GM23338 (cell line): ENCODE data around the gene VAPA. TPM values are rescaled to one million over a fixed set of nuclear protein-coding genes. Genes with fewer than 3 reads are reported as not detected.

Experiments used
- ATAC-seq: fragments of 200-7000 bp; cut with Tn5 transposase; 3 replicates; pipeline ENCODE4 v1.9.1; 2020
- DNase-seq: peaks from one replicate; pipeline ENCODE4 v3.0.0-alpha.2; 2015; ENCODE audit warnings: low spot score
- H2AFZ ChIP-seq: fragments of 200-600 bp; sonication (generic); 2 replicates; pipeline ENCODE4 v1.8.0; 2016; ENCODE audit warnings: antibody characterized with exemption, mild to moderate bottlenecking, moderate library complexity
- H3F3A ChIP-seq: fragments of 200-600 bp; sonication (generic); replicated peaks from 2 replicates; pipeline ENCODE4 v1.8.0; 2017; ENCODE audit warnings: antibody characterized with exemption, mixed run types, low read depth
- H3K27ac ChIP-seq: fragments of 200-600 bp; sonication (generic); 2 replicates; pipeline ENCODE4 v1.6.1; 2016; ENCODE audit warnings: low read depth
- H3K27me3 ChIP-seq: fragments of 200-600 bp; sonication (generic); 2 replicates; pipeline ENCODE4 v1.8.0; 2016; ENCODE audit warnings: mild to moderate bottlenecking, mixed run types, moderate library complexity; ENCODE audit not compliant: insufficient read depth
- H3K36me3 ChIP-seq: fragments of 200-600 bp; sonication (generic); 2 replicates; pipeline ENCODE4 v1.8.0; 2016; ENCODE audit warnings: mild to moderate bottlenecking; ENCODE audit not compliant: insufficient read depth
- H3K4me1 ChIP-seq: fragments of 200-600 bp; sonication (generic); 2 replicates; pipeline ENCODE4 v1.8.0; 2016; ENCODE audit warnings: mild to moderate bottlenecking, moderate library complexity; ENCODE audit not compliant: insufficient read depth
- H3K4me2 ChIP-seq: fragments of 200-600 bp; sonication (generic); 2 replicates; pipeline ENCODE4 v1.7.1; 2017; ENCODE audit warnings: mixed run types
- H3K4me3 ChIP-seq: fragments of 200-600 bp; sonication (generic); 2 replicates; pipeline ENCODE4 v1.6.1; 2016; ENCODE audit warnings: mixed run types
- H3K79me2 ChIP-seq: fragments of 200-600 bp; sonication (generic); replicated peaks from 2 replicates; pipeline ENCODE4 v1.8.0; 2017; ENCODE audit warnings: mild to moderate bottlenecking; ENCODE audit not compliant: insufficient read depth
- H3K9me2 ChIP-seq: fragments of 200-600 bp; sonication (generic); 2 replicates; pipeline ENCODE4 v1.8.0; 2017; ENCODE audit not compliant: insufficient read depth
- H4K20me1 ChIP-seq: fragments of 200-600 bp; sonication (generic); replicated peaks from 2 replicates; pipeline ENCODE4 v1.8.0; 2017; ENCODE audit warnings: mild to moderate bottlenecking; ENCODE audit not compliant: insufficient read depth
- H3K27ac Mint-ChIP-seq: 2 replicates; pipeline ENCODE4 v1.8.0; 2020; ENCODE audit warnings: inconsistent platforms, mild to moderate bottlenecking, moderate library complexity, mixed read lengths
- H3K27me3 Mint-ChIP-seq: 3 replicates; pipeline ENCODE4 v1.8.0; 2022; ENCODE audit warnings: low read depth, mild to moderate bottlenecking, moderate library complexity, mixed read lengths, inconsistent platforms; ENCODE audit not compliant: insufficient read depth, poor library complexity
- H3K36me3 Mint-ChIP-seq: 3 replicates; pipeline ENCODE4 v1.8.0; 2021; ENCODE audit warnings: low read depth, mild to moderate bottlenecking, inconsistent platforms, moderate library complexity, mixed read lengths
- H3K4me1 Mint-ChIP-seq: 3 replicates; pipeline ENCODE4 v1.8.0; 2020; ENCODE audit warnings: mild to moderate bottlenecking, inconsistent platforms, mixed read lengths
- H3K4me3 Mint-ChIP-seq: 3 replicates; pipeline ENCODE4 v1.8.0; 2021; ENCODE audit warnings: moderate library complexity, mild to moderate bottlenecking, inconsistent platforms, mixed read lengths
- H3K9me3 Mint-ChIP-seq: 3 replicates; pipeline ENCODE4 v1.8.0; 2020; ENCODE audit warnings: moderate library complexity, mild to moderate bottlenecking, inconsistent platforms, mixed read lengths
- CREB1 ChIP-seq: fragments of 250-450 bp; sonication (Bioruptor Pico); IDR thresholded peaks from 2 replicates; pipeline ENCODE4 v1.5.0; 2020; ENCODE audit warnings: low read depth, mild to moderate bottlenecking, moderate library complexity
- CTCF ChIP-seq, 2 experiments: fragments of 200-600 bp in 1 of 2; sonication (generic) in 1 of 2; conservative IDR thresholded peaks; 2 replicates each; pipeline versions ENCODE4 v1.5.1 to v1.6.1; 2016 to 2017; ENCODE audit warnings: antibody characterized with exemption in 2 of 2, low read depth in 2 of 2, mild to moderate bottlenecking in 2 of 2, moderate library complexity in 1 of 2
- EZH2 ChIP-seq: fragments of 200-600 bp; sonication (generic); IDR thresholded peaks from one replicate; pipeline ENCODE4 v1.8.0; 2017; ENCODE audit warnings: antibody characterized with exemption, mild to moderate bottlenecking, low read depth; ENCODE audit not compliant: unreplicated experiment
- EZH2phosphoT487 ChIP-seq: fragments of 200-600 bp; sonication (generic); IDR thresholded peaks from one replicate; pipeline ENCODE4 v1.8.1; 2018; ENCODE audit warnings: antibody characterized with exemption; ENCODE audit not compliant: unreplicated experiment
- JUNB ChIP-seq: IDR thresholded peaks from one replicate; pipeline ENCODE4 v1.6.1; 2016; ENCODE audit warnings: antibody characterized with exemption; ENCODE audit not compliant: unreplicated experiment
- NANOG ChIP-seq: IDR thresholded peaks from 2 replicates; pipeline ENCODE4 v1.6.1; 2016; ENCODE audit warnings: antibody characterized with exemption, borderline replicate concordance
- REST ChIP-seq: IDR thresholded peaks from one replicate; pipeline ENCODE4 v1.6.1; 2018; ENCODE audit warnings: antibody characterized with exemption; ENCODE audit not compliant: unreplicated experiment
- STAT1 ChIP-seq: IDR thresholded peaks from one replicate; pipeline ENCODE4 v1.6.1; 2016; ENCODE audit warnings: antibody characterized with exemption; ENCODE audit not compliant: unreplicated experiment
- ZNF462 ChIP-seq: fragments of 250-450 bp; sonication (Bioruptor Pico); IDR thresholded peaks from 2 replicates; pipeline ENCODE4 v1.5.0; 2020; ENCODE audit warnings: mild to moderate bottlenecking, moderate library complexity
- polyA plus RNA-seq: library from polyadenylated mRNA; unstranded; fragments of >200 nt; fragmentation: Nextera tagmentation; extraction: Ambion mirVana; gene quantifications from 2 replicates; pipeline ENCODE4 v1.2.1, GENCODE V29; 2016
- total RNA-seq: library from RNA; depleted of rRNA; stranded (reverse); fragments of >200 nt; shearing (Covaris generic); gene quantifications from 2 replicates; pipeline ENCODE4 v1.2.3, GENCODE V29; 2014

VAPA gene
- total and polyA plus RNA-seq, 2 experiments from 2014 or later = 162 to 178 TPM

- Mint-ChIP-seq H3K27ac (no peak overlapping the region), H3K27me3 (peaks cover 5% of the 10 kb centered on the region), H3K36me3 (no peaks in the 10 kb centered on the region; the same call in 2 of the 3 replicates), H3K9me3 (peaks cover 9% of the 10 kb centered on the region), H3K4me3 (no peak overlapping the region), H3K4me1 (no peaks in the 10 kb centered on the region)
- Histone ChIP-seq H3K4me2 (no peak overlapping the region), H4K20me1 (no peaks in the 10 kb centered on the region), H3K27ac (no peak overlapping the region), H2AFZ (no peak overlapping the region), H3K36me3 (no peaks in the 10 kb centered on the region), H3K4me3 (no peak overlapping the region), H3F3A (no peaks in the 10 kb centered on the region), H3K27me3 (no peaks in the 10 kb centered on the region), H3K4me1 (no peaks in the 10 kb centered on the region), H3K9me2 (no peaks in the 10 kb centered on the region; the same call in none of the 2 replicates), H3K79me2 (no peaks in the 10 kb centered on the region)
- ATAC-seq = no peak
- no peak for TF ChIP-seq EZH2
- no peak for TF ChIP-seq REST
- no peak for TF ChIP-seq EZH2phosphoT487
- no peak for TF ChIP-seq STAT1
- TF ChIP-seq CTCF (conservative IDR thresholded peaks at IDR 0.05; ENCODE audit: low read depth in 2 of 2) = no peak
- no peak for TF ChIP-seq NANOG
- no peak for TF ChIP-seq ZNF462 (CRISPR knock-in tag)
- no peak for TF ChIP-seq CREB1 (CRISPR knock-in tag)
- TF ChIP-seq JUNB = no peak
- DNase-seq = no peak
These were observed 81.8 kb downstream of the VAPA start for GRCh38 chr18:9995631-9996030.
